NB4 (cell line): ENCODE data around the gene SLC12A5.

Source experiments
- DNase-seq: peaks from one replicate; pipeline ENCODE4 v3.0.0; 2010; ENCODE audit warnings: low read depth
- H3K4me3 ChIP-seq: one replicate; pipeline ENCODE4 v1.5.1; 2011; ENCODE audit warnings: mild to moderate bottlenecking, low read depth, low read length, moderate library complexity
- CTCF ChIP-seq: IDR thresholded peaks from one replicate; pipeline ENCODE4 v1.5.1; 2012; ENCODE audit warnings: low read depth, low read length
- MYC ChIP-seq: IDR thresholded peaks from 2 replicates; pipeline ENCODE4 v1.6.1; 2011; ENCODE audit warnings: low read depth, low read length
- POLR2A ChIP-seq: IDR thresholded peaks from 2 replicates; pipeline ENCODE4 v1.6.1; 2011; ENCODE audit warnings: mild to moderate bottlenecking; ENCODE audit not compliant: insufficient read length; ENCODE audit errors: extremely low read depth
- TF ChIP-seq, protein P1 (sequence below): IDR thresholded peaks from 2 replicates; pipeline ENCODE4 v1.6.1; 2011; ENCODE audit warnings: low read depth, low read length

SLC12A5 gene

DNA sequence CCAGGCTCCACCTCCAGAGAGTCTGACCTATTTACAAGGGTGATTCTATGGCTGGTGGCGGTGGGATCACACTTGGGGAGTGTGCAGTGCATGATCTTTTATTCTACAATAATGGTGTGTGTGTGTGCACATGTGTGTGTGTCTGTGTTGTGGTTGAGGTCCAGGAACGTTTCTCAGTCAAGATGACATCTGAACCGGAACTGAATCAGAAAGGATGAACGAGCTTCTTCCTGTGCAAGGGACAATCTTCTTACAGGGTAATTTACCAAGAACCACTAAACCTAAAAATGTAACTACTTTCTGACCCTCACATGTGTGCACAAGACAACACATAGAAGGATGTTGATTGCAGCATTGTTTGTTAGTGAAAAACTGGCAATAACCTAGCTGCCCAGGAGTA lies 11.7 kb upstream of the SLC12A5 start:
- DNase-seq = no peak
- TF ChIP-seq POLR2A (no peak), CTCF (no peak), MYC (no peak)
- TF ChIP-seq, protein P1, sequence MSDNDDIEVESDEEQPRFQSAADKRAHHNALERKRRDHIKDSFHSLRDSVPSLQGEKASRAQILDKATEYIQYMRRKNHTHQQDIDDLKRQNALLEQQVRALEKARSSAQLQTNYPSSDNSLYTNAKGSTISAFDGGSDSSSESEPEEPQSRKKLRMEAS = no peak
- no peak overlapping the region for H3K4me3 ChIP-seq

- TF ChIP-seq CTCF = no peak
- no peak for TF ChIP-seq MYC
- TF ChIP-seq, protein P1 = no peak
- no peak for TF ChIP-seq POLR2A
- no peak for DNase-seq
- no peak overlapping the region for H3K4me3 ChIP-seq
Measured at GRCh38 chr20:46018112-46018511, 10.9 kb upstream of the SLC12A5 start.

- DNase-seq = no peak
- TF ChIP-seq POLR2A = no peak
- TF ChIP-seq, protein P1 = no peak
- TF ChIP-seq CTCF = no peak
- no peak for TF ChIP-seq MYC
- no peak overlapping the region for H3K4me3 ChIP-seq
Measured at GRCh38 chr20:46018611-46019010, 10.4 kb upstream of the SLC12A5 start.

GRCh38 chr20:46020555-46020954 lies 8.5 kb upstream of the SLC12A5 start:
- DNase-seq = no peak
- H3K4me3 ChIP-seq = peak overlapping the region; percentile 65
- TF ChIP-seq, protein P1 = no peak
- no peak for TF ChIP-seq MYC
- no peak for TF ChIP-seq CTCF
- TF ChIP-seq POLR2A = no peak

GRCh38 chr20:46021361-46022359 lies 7.4 kb upstream of the SLC12A5 start:
- TF ChIP-seq POLR2A (no peak), MYC (peak; percentile 47; the same call in 1 of the 2 replicates)
- TF ChIP-seq, protein P1 = no peak; the same call in 1 of the 2 replicates
- peak; percentile 92 for DNase-seq
- H3K4me3 ChIP-seq = peak overlapping the region; percentile 65
